Measurements from ENCODE around the gene PCDH9.

DNA sequence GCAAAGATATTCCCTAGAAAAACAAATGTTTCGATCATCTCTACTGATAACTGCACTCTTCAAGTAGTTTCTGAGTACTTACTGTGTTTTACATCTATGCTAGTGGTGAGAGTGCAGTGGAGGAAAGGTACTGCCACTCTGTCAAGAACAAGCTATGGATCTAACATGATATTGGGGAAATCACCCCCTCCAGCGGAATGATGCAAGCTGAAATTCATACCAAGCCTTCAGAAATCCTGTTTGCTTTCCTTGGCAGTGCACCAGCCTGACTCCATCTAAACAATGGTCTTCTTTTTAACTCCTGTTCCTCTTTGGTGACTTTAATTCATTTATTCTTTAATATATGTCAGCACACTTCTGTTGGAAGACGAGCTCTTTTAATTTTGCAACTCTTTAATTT, 238.0 kb downstream of the PCDH9 start:
- TF ChIP-seq POLR2A (IDR thresholded peaks at IDR 0.05; ENCODE audit: extremely low read depth, insufficient read length): no peak
- no peak for TF ChIP-seq CTCF (IDR thresholded peaks at IDR 0.05; ENCODE audit: low read depth, low read length)
- TF ChIP-seq, protein P1, sequence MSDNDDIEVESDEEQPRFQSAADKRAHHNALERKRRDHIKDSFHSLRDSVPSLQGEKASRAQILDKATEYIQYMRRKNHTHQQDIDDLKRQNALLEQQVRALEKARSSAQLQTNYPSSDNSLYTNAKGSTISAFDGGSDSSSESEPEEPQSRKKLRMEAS (IDR thresholded peaks at IDR 0.05; ENCODE audit: low read depth, low read length): no peak
